Measurements from ENCODE around the gene TMPRSS4.
"Not testable (repeated sequence)": the region's sequence is repeated elsewhere in the genome, so short reads cannot be mapped to it uniquely, and the experiment has no call there.

TMPRSS4 gene

GRCh38 chr11:118054712-118055640 is 21.9 kb upstream of the TMPRSS4 start:
- no peak for DNase-seq

- no peak for DNase-seq
These were observed 20.9 kb upstream of the TMPRSS4 start for GRCh38 chr11:118055966-118056365.

GRCh38 chr11:118056806-118057205 is 20.1 kb upstream of the TMPRSS4 start:
- no peak for DNase-seq

- no peak for DNase-seq
These were observed 19.4 kb upstream of the TMPRSS4 start for GRCh38 chr11:118057251-118058145.

GRCh38 chr11:118058311-118059245 is 18.3 kb upstream of the TMPRSS4 start:
- DNase-seq: no peak

- DNase-seq: no peak
These were observed 17.5 kb upstream of the TMPRSS4 start for GRCh38 chr11:118059246-118059940.

GRCh38 chr11:118060081-118060661 is 16.7 kb upstream of the TMPRSS4 start:
- no peak for DNase-seq

- no peak for DNase-seq
These were observed 16.0 kb upstream of the TMPRSS4 start for GRCh38 chr11:118060869-118061268.

GRCh38 chr11:118061586-118062125 is 15.2 kb upstream of the TMPRSS4 start:
- DNase-seq: no peak

- not testable (repeated sequence) for DNase-seq
These were observed 14.7 kb upstream of the TMPRSS4 start for GRCh38 chr11:118062181-118062580.

- not testable (repeated sequence) for DNase-seq
These were observed 14.2 kb upstream of the TMPRSS4 start for GRCh38 chr11:118062631-118063030.

- no peak for DNase-seq
These were observed 11.9 kb upstream of the TMPRSS4 start for GRCh38 chr11:118064956-118065355.

- no peak for DNase-seq
These were observed 11.5 kb upstream of the TMPRSS4 start for GRCh38 chr11:118065384-118065783.

GRCh38 chr11:118067006-118067405 is 9.9 kb upstream of the TMPRSS4 start:
- DNase-seq: no peak

GRCh38 chr11:118068206-118068944 is 8.5 kb upstream of the TMPRSS4 start:
- DNase-seq: no peak

- no peak for DNase-seq
These were observed 7.8 kb upstream of the TMPRSS4 start for GRCh38 chr11:118068945-118069612.

GRCh38 chr11:118071416-118072030 is 5.4 kb upstream of the TMPRSS4 start:
- DNase-seq: no peak

- no peak for DNase-seq
These were observed 3.3 kb upstream of the TMPRSS4 start for GRCh38 chr11:118073554-118073953.

Measured in right kidney (tissue), 1 donor.